ENCODE data around the gene MBP.

MBP gene

GRCh38 chr18:77098538-77099174 lies 33.9 kb downstream of the MBP start:
- DNase-seq, result no peak

- no peak for DNase-seq
These were observed 34.6 kb downstream of the MBP start for GRCh38 chr18:77098029-77098428.

GRCh38 chr18:77096936-77097886 lies 35.4 kb downstream of the MBP start:
- no peak for DNase-seq

- no peak for DNase-seq
These were observed 36.9 kb downstream of the MBP start for GRCh38 chr18:77095391-77096371.

GRCh38 chr18:77093586-77093985 lies 39.0 kb downstream of the MBP start:
- DNase-seq, result no peak

- no peak for DNase-seq
These were observed 39.5 kb downstream of the MBP start for GRCh38 chr18:77093067-77093430.

GRCh38 chr18:77092104-77093066 lies 40.2 kb downstream of the MBP start:
- DNase-seq, result no peak

GRCh38 chr18:77091366-77091765 lies 41.2 kb downstream of the MBP start:
- no peak for DNase-seq

GRCh38 chr18:77090546-77091174 lies 41.9 kb downstream of the MBP start:
- no peak for DNase-seq

- no peak for DNase-seq
These were observed 42.8 kb downstream of the MBP start for GRCh38 chr18:77089723-77090285.

GRCh38 chr18:77088963-77089722 lies 43.4 kb downstream of the MBP start:
- DNase-seq, result no peak

GRCh38 chr18:77087393-77088141 lies 45.0 kb downstream of the MBP start:
- no peak for DNase-seq

- DNase-seq, result no peak
These were observed 45.8 kb downstream of the MBP start for GRCh38 chr18:77086656-77087392.

- DNase-seq, result no peak
These were observed 46.5 kb downstream of the MBP start for GRCh38 chr18:77086034-77086433.

- no peak for DNase-seq
These were observed 47.9 kb downstream of the MBP start for GRCh38 chr18:77084688-77085035.

- no peak for DNase-seq
These were observed 50.1 kb downstream of the MBP start for GRCh38 chr18:77082316-77082955.

- no peak for DNase-seq
These were observed 51.2 kb downstream of the MBP start for GRCh38 chr18:77081390-77081778.

GRCh38 chr18:77079954-77080682 lies 52.5 kb downstream of the MBP start:
- DNase-seq, result no peak

Measured in stimulated activated CD4-positive, alpha-beta T cell treated with anti-CD3 and anti-CD28 coated beads, Interleukin-4, amount 100 ng/mL, for 4 hours (primary cell).